ENCODE measurements around the gene WBP1L. TPM values are rescaled to one million over a fixed set of nuclear protein-coding genes. Genes with fewer than 3 reads are reported as not detected.
"Not testable (repeated sequence)": the region's sequence is repeated elsewhere in the genome, so short reads cannot be mapped to it uniquely, and the experiment has no call there.

The WBP1L gene
- total RNA-seq, 2 donors from 2014 or later, result 136 to 168 TPM

DNA sequence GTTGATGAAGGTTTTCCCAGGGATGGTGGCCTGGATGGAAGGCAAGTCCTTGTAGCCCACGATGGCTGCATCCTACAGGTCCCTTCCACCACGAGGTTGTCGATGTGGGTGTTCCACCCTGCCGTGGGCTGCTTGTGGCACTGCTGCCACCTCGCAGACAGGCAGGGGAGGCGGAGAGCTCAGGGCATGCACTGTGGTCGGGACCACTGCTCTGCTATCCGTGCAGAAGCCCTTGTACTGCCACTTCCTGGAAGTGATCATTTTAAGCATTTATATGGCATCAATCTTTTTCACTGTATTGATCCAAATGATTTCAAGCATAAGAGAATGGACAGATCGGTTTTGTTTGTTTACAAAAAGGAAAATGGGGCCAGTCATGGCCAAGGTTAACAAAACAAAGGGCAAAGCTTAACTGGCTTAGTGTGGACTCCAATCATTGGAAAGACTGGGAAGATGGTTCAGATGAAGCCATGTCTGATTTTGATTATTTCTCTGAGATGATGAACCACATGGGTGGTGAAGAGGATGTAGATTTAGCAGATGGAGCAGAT lies 101.7 kb downstream of the WBP1L start:
- Histone ChIP-seq H3K4me1 (replicated peaks) (no peaks in the 10 kb centered on the region), H3K9me3 (no peaks in the 10 kb centered on the region), H3K27ac (no peak overlapping the region), H3K4me3 (no peak overlapping the region), H3K36me3 (no peaks in the 10 kb centered on the region), H3K27me3 (replicated peaks; ENCODE audit: insufficient read depth) (no peaks in the 10 kb centered on the region)
- intact Hi-C loops (cut with DNase I), result no loop called here
- no peak for DNase-seq (ENCODE audit: low spot score)
- TF ChIP-seq, protein P1, sequence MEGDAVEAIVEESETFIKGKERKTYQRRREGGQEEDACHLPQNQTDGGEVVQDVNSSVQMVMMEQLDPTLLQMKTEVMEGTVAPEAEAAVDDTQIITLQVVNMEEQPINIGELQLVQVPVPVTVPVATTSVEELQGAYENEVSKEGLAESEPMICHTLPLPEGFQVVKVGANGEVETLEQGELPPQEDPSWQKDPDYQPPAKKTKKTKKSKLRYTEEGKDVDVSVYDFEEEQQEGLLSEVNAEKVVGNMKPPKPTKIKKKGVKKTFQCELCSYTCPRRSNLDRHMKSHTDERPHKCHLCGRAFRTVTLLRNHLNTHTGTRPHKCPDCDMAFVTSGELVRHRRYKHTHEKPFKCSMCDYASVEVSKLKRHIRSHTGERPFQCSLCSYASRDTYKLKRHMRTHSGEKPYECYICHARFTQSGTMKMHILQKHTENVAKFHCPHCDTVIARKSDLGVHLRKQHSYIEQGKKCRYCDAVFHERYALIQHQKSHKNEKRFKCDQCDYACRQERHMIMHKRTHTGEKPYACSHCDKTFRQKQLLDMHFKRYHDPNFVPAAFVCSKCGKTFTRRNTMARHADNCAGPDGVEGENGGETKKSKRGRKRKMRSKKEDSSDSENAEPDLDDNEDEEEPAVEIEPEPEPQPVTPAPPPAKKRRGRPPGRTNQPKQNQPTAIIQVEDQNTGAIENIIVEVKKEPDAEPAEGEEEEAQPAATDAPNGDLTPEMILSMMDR (IDR thresholded peaks at IDR 0.05), result no peak
- TF ChIP-seq POLR2AphosphoS5 (IDR thresholded peaks at IDR 0.05) (no peak), POLR2A (IDR thresholded peaks at IDR 0.05) (no peak)
- WGBS, result 91% methylated on average over 9 of the region's 9 CpGs

DNA sequence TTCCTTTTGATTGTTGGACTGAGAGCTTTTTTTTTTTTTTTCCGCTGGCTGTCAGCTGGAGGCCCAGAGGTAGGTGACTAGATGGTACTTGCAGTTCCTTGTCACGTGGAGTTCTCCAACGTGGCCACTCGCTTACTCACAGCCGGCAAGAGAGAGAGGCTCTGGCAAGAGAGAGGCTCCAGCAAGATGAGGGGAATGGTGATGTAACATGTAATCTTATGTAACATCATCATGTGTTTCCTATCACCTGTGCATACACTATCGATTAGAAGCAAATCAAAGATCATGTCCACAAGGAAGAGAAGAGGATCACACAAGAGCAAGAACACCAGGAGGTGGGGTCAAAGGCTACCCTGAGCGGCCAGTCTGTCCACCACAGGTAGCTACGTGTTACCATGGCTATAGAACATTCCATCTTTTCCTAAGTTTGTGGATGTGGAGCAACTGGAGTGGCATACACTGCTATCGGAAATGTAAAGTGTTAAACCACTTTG lies 106.3 kb downstream of the WBP1L start:
- H3K9me3 ChIP-seq, result no peaks in the 10 kb centered on the region

DNA sequence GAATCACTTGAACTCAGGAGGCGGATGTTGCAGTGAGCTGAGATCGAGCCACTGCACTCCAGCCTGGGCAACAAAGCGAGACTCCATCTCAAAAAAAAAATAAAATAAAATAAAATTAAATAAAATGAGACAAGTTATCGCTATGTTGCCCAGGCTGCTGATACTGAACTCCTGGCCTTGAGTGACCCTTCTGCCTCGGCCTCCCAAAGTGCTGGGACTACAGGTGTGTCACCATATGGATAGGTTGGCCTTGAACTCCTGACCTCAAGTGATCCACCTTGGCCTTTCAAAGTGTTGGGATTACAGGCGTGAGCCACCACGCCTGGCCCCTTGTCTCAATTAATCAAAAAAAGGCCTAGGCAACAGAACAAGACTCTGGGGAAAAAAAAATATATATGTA lies 109.5 kb downstream of the WBP1L start:
- H3K36me3 ChIP-seq; H3K4me1 ChIP-seq (replicated peaks); H3K4me3 ChIP-seq; intact Hi-C loops (cut with DNase I); H3K9me3 ChIP-seq; H3K27me3 ChIP-seq (replicated peaks; ENCODE audit: insufficient read depth); H3K27ac ChIP-seq; DNase-seq (ENCODE audit: low spot score): not testable (repeated sequence)
- WGBS, result 98% methylated on average over 7 of the region's 7 CpGs

More for the DNA sequence above, 106.3 kb downstream of the WBP1L start:
- TF ChIP-seq POLR2A (IDR thresholded peaks at IDR 0.05) (no peak), POLR2AphosphoS5 (IDR thresholded peaks at IDR 0.05) (no peak)
- TF ChIP-seq, protein P1 (IDR thresholded peaks at IDR 0.05), result no peak
- no peaks in the 10 kb centered on the region for H3K27me3 ChIP-seq (replicated peaks; ENCODE audit: insufficient read depth)
- H3K27ac ChIP-seq, result no peak overlapping the region
- intact Hi-C loops (cut with DNase I), result no loop called here
- no peak for DNase-seq (ENCODE audit: low spot score)
- H3K36me3 ChIP-seq, result no peaks in the 10 kb centered on the region
- WGBS, result 79% methylated on average over 9 of the region's 9 CpGs
- no peak overlapping the region for H3K4me3 ChIP-seq
- H3K4me1 ChIP-seq (replicated peaks), result no peaks in the 10 kb centered on the region

DNA sequence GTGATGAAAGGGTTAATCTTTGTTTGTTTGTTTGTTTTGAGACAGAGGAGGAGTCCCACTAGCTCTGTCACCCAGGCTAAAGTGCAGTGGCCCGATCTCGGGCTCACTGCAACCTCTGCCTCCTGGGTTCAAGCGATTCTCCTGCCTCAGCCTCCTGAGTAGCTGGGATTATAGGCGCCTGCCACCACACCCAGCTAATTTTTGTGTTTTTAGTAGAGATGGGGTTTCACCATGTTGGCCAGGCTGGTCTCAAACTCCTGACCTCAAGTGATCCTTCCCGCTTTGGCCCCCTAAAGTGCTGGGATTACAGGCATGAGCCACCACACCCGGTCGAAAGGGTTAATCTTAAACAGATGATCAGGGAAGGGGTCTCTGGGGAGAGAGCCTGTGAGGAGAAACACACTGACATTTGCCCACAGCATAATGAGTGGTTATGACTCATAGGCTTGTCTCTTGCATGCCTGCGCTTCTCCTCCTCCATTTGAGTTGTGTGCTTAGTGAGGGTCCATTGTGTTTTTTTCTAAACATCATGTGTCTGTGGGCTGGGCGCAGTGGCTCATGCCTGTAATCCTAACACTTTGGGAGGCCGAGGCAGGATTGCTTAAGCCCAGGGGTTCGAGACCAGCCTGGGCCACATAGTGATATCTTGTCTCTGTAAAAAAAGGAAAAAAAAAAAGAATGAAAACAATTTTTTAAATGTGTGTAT lies 112.1 kb downstream of the WBP1L start:
- H3K27me3 ChIP-seq (replicated peaks; ENCODE audit: insufficient read depth); H3K4me3 ChIP-seq; intact Hi-C loops (cut with DNase I); H3K36me3 ChIP-seq; H3K9me3 ChIP-seq; DNase-seq (ENCODE audit: low spot score); H3K27ac ChIP-seq; H3K4me1 ChIP-seq (replicated peaks): not testable (repeated sequence)
- WGBS, result 77% methylated on average over 11 of the region's 11 CpGs

DNA sequence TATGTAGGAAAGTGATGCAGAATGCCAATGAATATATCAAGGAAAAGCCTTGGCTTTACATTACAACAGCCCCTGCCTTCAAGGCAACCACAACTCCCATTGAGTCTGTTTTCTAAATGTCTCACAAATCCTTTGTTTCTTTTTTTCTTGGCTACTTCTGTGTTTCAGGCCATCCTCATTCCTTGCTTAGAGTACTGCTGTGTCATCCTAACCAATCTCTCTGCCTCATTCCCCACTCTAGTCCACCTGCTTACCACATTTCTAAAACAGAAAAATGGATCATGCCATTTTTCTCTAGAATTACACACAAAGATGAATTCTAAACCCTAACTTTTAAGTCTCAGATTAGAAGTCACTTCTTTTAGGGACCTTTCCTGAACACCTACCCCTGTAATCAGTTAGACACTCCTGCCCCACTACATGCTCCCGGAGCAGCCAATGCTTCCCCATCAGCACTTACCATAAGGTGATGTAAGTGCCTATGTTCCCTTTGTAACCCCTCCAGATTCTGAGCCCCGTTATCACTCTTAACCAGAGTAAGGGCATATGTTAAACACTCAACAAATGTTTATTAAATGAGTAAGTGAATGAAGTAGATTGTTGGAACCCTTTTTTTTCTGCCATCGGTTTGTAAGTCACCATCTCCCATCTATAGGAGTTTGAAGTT lies 113.1 kb downstream of the WBP1L start:
- Histone ChIP-seq H3K27me3 (replicated peaks; ENCODE audit: insufficient read depth) (no peaks in the 10 kb centered on the region), H3K9me3 (no peaks in the 10 kb centered on the region), H3K4me1 (replicated peaks) (no peaks in the 10 kb centered on the region), H3K4me3 (no peak overlapping the region), H3K27ac (no peak overlapping the region), H3K36me3 (no peaks in the 10 kb centered on the region)
- TF ChIP-seq POLR2AphosphoS5 (IDR thresholded peaks at IDR 0.05) (no peak), POLR2A (IDR thresholded peaks at IDR 0.05) (no peak)
- TF ChIP-seq, protein P1 (IDR thresholded peaks at IDR 0.05), result no peak
- 85% methylated on average over 3 of the region's 3 CpGs for WGBS
- no peak for DNase-seq (ENCODE audit: low spot score)
- intact Hi-C loops (cut with DNase I), result no loop called here
